A549 (cell line): Measurements from ENCODE around the gene PTPA. TPM values are rescaled to one million over a fixed set of nuclear protein-coding genes. Genes with fewer than 3 reads are reported as not detected.

ENCODE experiments used
- ATOH8 ChIP-seq: fragments of 250-450 bp; sonication (Bioruptor Pico); IDR thresholded peaks from 2 replicates; pipeline ENCODE4 v1.5.0; 2020; ENCODE audit warnings: low read depth, mild to moderate bottlenecking, moderate library complexity
- BHLHE40 ChIP-seq: IDR thresholded peaks from 2 replicates; pipeline ENCODE4 v1.6.1; 2012; ENCODE audit warnings: low read depth, low read length, inconsistent platforms
- CBX2 ChIP-seq: fragments of 200-600 bp; sonication (generic); IDR thresholded peaks from 2 replicates; pipeline ENCODE4 v1.6.1; 2016; ENCODE audit warnings: low read depth, mild to moderate bottlenecking, borderline replicate concordance
- CBX8 ChIP-seq: fragments of 200-600 bp; sonication (generic); IDR thresholded peaks from 2 replicates; pipeline ENCODE4 v1.6.1; 2016
- CEBPB ChIP-seq, 2 experiments: fragments of >200 bp in 1 of 2; sonication (Bioruptor Twin) in 1 of 2; formaldehyde crosslinking in 1 of 2; IDR thresholded peaks; 2 replicates each; pipeline ENCODE4 v1.6.1; 2012 to 2016
- EHF ChIP-seq: fragments of 250-450 bp; sonication (Bioruptor Pico); IDR thresholded peaks from 2 replicates; pipeline ENCODE4 v1.5.0; 2020; ENCODE audit warnings: mild to moderate bottlenecking
- EHMT2 ChIP-seq: fragments of 200-600 bp; sonication (generic); IDR thresholded peaks from 2 replicates; pipeline ENCODE4 v1.6.1; 2016; ENCODE audit warnings: antibody characterized with exemption, low read depth, mild to moderate bottlenecking, moderate library complexity
- ESRRA ChIP-seq: fragments of 150-350 bp; IDR thresholded peaks from 2 replicates; pipeline ENCODE4 v1.6.1; 2014; ENCODE audit warnings: mild to moderate bottlenecking, low read length, borderline replicate concordance
- FOSB ChIP-seq: fragments of 250-450 bp; sonication (Bioruptor Pico); IDR thresholded peaks from 2 replicates; pipeline ENCODE4 v1.5.0; 2020; ENCODE audit warnings: mild to moderate bottlenecking, moderate library complexity
- FOXS1 ChIP-seq: fragments of 250-450 bp; sonication (Bioruptor Pico); IDR thresholded peaks from 2 replicates; pipeline ENCODE4 v1.5.0; 2020; ENCODE audit warnings: mild to moderate bottlenecking, moderate library complexity
- GATA3 ChIP-seq: IDR thresholded peaks from 2 replicates; pipeline ENCODE4 v1.6.1; 2012; ENCODE audit warnings: borderline replicate concordance
- HOXB5 ChIP-seq: fragments of 250-450 bp; sonication (Bioruptor Pico); IDR thresholded peaks from 2 replicates; pipeline ENCODE4 v1.5.0; 2020; ENCODE audit warnings: mild to moderate bottlenecking, moderate library complexity
- JUN ChIP-seq, 2 experiments: fragments of >200 bp; sonication (Bioruptor Twin); formaldehyde crosslinking; IDR thresholded peaks; 2 replicates in 1 of 2; 3 replicates in 1 of 2; pipeline ENCODE4 v1.6.1; 2016 to 2017
- KDM5A ChIP-seq: fragments of 200-600 bp; sonication (generic); IDR thresholded peaks from 2 replicates; pipeline ENCODE4 v1.6.1; 2016; ENCODE audit warnings: antibody characterized with exemption, mild to moderate bottlenecking
- MAFK ChIP-seq: fragments of 450-650 bp; IDR thresholded peaks from 2 replicates; pipeline ENCODE4 v1.6.1; 2014; ENCODE audit not compliant: partially characterized antibody
- MAX ChIP-seq: IDR thresholded peaks from 2 replicates; pipeline ENCODE4 v1.6.1; 2012
- MAZ ChIP-seq: fragments of 150-350 bp; IDR thresholded peaks from 2 replicates; pipeline ENCODE4 v1.6.1; 2014; ENCODE audit warnings: antibody characterized with exemption, low read depth, low read length, borderline replicate concordance
- NFE2L2 ChIP-seq: fragments of 150-350 bp; conservative IDR thresholded peaks from 2 replicates; pipeline ENCODE4 v1.6.1; 2014; ENCODE audit warnings: low read length
- POLR2A ChIP-seq: IDR thresholded peaks from 2 replicates; pipeline ENCODE4 v1.6.1; 2012; ENCODE audit warnings: mild to moderate bottlenecking, low read length
- POLR2AphosphoS2 ChIP-seq: conservative IDR thresholded peaks from 2 replicates; pipeline ENCODE4 v1.6.1; 2012; ENCODE audit warnings: low read length, improper control_type of control experiment, inconsistent platforms
- RAD21 ChIP-seq, 2 experiments: fragments of >200 bp in 1 of 2; sonication (Bioruptor Twin) in 1 of 2; formaldehyde crosslinking in 1 of 2; IDR thresholded peaks in 1 of 2; conservative IDR thresholded peaks in 1 of 2; 2 replicates in 1 of 2; 3 replicates in 1 of 2; pipeline ENCODE4 v1.6.1; 2012 to 2018; ENCODE audit warnings: inconsistent platforms in 1 of 2
- REST ChIP-seq: fragments of 200-600 bp; sonication (generic); IDR thresholded peaks from 2 replicates; pipeline ENCODE4 v1.6.1; 2016; ENCODE audit warnings: antibody characterized with exemption, mild to moderate bottlenecking, moderate library complexity
- RNF2 ChIP-seq: fragments of 200-600 bp; sonication (generic); IDR thresholded peaks from 2 replicates; pipeline ENCODE4 v1.6.1; 2016; ENCODE audit warnings: low read depth, mild to moderate bottlenecking, antibody characterized with exemption, moderate library complexity, borderline replicate concordance
- SMC3 ChIP-seq: fragments of >200 bp; sonication (Bioruptor Twin); formaldehyde crosslinking; IDR thresholded peaks from 3 replicates; pipeline ENCODE4 v1.6.1; 2018; ENCODE audit warnings: inconsistent platforms
- TFCP2L1 ChIP-seq: fragments of 250-450 bp; sonication (Bioruptor Pico); IDR thresholded peaks from 2 replicates; pipeline ENCODE4 v1.5.0; 2021; ENCODE audit warnings: mild to moderate bottlenecking
- ZNF302 ChIP-seq: fragments of 250-450 bp; sonication (Bioruptor Pico); IDR thresholded peaks from 2 replicates; pipeline ENCODE4 v1.9.0; 2021; ENCODE audit warnings: inconsistent platforms, mild to moderate bottlenecking, moderate library complexity
- polyA plus RNA-seq, 4 experiments: library from polyadenylated mRNA; depleted of rRNA in 3 of 4; stranded (reverse); fragments of >200 nt; fragmentation: RNase III in 1 of 4; extraction: RNeasy Plus Mini Kit Qiagen cat#74134 plus additional on column Dnase treatment in 1 of 4; gene quantifications; 2 replicates in 3 of 4; 3 replicates in 1 of 4; pipeline ENCODE4 v1.2.3, GENCODE V29; 2011 to 2017
- TF ChIP-seq, protein P1 (sequence below): fragments of >200 bp; sonication (Bioruptor Twin); formaldehyde crosslinking; IDR thresholded peaks from 2 replicates; pipeline ENCODE4 v1.6.1; 2016
- TF ChIP-seq, protein P2 (sequence below): fragments of >200 bp; sonication (Bioruptor Twin); formaldehyde crosslinking; IDR thresholded peaks from 3 replicates; pipeline ENCODE4 v1.6.1; 2016
- TF ChIP-seq, protein P3 (sequence below): fragments of 250-450 bp; sonication (Bioruptor Pico); IDR thresholded peaks from 2 replicates; pipeline ENCODE4 v1.5.0; 2021; ENCODE audit warnings: mild to moderate bottlenecking, moderate library complexity, borderline replicate concordance
- TF ChIP-seq, protein P4 (sequence below): fragments of 150-350 bp; IDR thresholded peaks from 2 replicates; pipeline ENCODE4 v1.6.1; 2014; ENCODE audit warnings: low read depth, mild to moderate bottlenecking, low read length
- TF ChIP-seq, protein P5 (sequence below): fragments of >200 bp; sonication (Bioruptor Twin); formaldehyde crosslinking; IDR thresholded peaks from 3 replicates; pipeline ENCODE4 v1.5.1; 2016

PTPA gene
- polyA plus RNA-seq, 2 of the 4 experiments (the other 2 are of a cell fraction), result 140 to 161 TPM

DNA sequence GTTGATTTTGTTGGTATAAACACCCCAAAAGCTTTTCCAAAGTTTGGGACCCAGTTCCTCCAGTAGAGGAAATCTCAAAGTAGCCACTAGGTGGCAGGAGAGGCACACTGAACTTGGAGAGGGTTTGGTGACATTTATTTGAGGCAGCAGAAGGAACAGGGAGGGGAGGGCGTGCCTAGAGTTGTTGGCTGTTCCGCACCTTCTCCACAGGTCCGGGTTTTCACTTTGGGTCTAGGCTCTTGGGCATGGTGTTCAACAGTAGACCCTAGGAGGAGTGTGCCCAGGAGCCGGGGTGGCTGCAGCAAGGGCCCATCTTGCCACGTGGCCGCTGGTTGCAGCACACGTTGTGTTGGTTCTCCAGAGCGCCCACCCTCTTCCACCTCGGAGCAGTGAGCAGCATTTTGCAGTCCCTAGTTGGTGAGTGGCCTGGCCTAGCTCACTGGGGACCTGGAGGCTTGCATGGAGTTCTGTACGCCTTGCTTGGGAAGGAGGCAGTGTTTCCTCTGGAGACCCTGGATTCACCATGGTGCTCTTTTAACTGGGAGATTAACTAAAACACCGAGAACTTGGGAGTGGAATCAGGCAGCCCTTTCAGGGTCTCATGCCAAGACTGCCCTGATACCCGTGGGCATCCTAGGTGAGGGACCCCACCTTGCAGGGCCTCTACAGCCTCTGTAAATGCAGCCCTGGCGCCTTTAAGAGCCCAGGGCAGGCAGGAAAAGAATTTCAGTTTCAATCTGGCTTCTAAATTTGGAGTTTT, 28.2 kb downstream of the PTPA start (continued):
- peak; percentile 95 for TF ChIP-seq MAX
- no peak for TF ChIP-seq RNF2
- no peak; a peak in 1 of 5 replicates for TF ChIP-seq JUN (IDR thresholded peaks at IDR 0.05)
- TF ChIP-seq, protein P1, sequence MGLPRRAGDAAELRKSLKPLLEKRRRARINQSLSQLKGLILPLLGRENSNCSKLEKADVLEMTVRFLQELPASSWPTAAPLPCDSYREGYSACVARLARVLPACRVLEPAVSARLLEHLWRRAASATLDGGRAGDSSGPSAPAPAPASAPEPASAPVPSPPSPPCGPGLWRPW, result no peak
- TF ChIP-seq RAD21 (conservative IDR thresholded peaks at IDR 0.05 in 1 of 2, IDR thresholded peaks at IDR 0.05 in 1 of 2), result peak; percentile 97
- 0 out of 2 replicates have a peak, but pooled peaks have one; percentile 43 for TF ChIP-seq HOXB5
- TF ChIP-seq ESRRA, result no peak
- TF ChIP-seq, protein P2, sequence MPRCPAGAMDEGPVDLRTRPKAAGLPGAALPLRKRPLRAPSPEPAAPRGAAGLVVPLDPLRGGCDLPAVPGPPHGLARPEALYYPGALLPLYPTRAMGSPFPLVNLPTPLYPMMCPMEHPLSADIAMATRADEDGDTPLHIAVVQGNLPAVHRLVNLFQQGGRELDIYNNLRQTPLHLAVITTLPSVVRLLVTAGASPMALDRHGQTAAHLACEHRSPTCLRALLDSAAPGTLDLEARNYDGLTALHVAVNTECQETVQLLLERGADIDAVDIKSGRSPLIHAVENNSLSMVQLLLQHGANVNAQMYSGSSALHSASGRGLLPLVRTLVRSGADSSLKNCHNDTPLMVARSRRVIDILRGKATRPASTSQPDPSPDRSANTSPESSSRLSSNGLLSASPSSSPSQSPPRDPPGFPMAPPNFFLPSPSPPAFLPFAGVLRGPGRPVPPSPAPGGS, result no peak
- no peak for TF ChIP-seq EHF (CRISPR knock-in tag)
- TF ChIP-seq KDM5A, result no peak
- no peak; the same call in 1 of the 2 replicates for TF ChIP-seq GATA3
- TF ChIP-seq REST, result no peak
- TF ChIP-seq CEBPB (IDR thresholded peaks at IDR 0.05), result no peak
- no peak for TF ChIP-seq NFE2L2
- TF ChIP-seq POLR2A, result no peak
- no peak for TF ChIP-seq MAZ
- no peak for TF ChIP-seq FOXS1 (CRISPR knock-in tag)
- TF ChIP-seq, protein P3, sequence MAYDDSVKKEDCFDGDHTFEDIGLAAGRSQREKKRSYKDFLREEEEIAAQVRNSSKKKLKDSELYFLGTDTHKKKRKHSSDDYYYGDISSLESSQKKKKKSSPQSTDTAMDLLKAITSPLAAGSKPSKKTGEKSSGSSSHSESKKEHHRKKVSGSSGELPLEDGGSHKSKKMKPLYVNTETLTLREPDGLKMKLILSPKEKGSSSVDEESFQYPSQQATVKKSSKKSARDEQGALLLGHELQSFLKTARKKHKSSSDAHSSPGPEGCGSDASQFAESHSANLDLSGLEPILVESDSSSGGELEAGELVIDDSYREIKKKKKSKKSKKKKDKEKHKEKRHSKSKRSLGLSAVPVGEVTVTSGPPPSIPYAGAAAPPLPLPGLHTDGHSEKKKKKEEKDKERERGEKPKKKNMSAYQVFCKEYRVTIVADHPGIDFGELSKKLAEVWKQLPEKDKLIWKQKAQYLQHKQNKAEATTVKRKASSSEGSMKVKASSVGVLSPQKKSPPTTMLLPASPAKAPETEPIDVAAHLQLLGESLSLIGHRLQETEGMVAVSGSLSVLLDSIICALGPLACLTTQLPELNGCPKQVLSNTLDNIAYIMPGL (CRISPR knock-in tag), result no peak
- TF ChIP-seq, protein P4, sequence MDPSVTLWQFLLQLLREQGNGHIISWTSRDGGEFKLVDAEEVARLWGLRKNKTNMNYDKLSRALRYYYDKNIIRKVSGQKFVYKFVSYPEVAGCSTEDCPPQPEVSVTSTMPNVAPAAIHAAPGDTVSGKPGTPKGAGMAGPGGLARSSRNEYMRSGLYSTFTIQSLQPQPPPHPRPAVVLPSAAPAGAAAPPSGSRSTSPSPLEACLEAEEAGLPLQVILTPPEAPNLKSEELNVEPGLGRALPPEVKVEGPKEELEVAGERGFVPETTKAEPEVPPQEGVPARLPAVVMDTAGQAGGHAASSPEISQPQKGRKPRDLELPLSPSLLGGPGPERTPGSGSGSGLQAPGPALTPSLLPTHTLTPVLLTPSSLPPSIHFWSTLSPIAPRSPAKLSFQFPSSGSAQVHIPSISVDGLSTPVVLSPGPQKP, result no peak
- TF ChIP-seq CBX2, result no peak
- TF ChIP-seq TFCP2L1 (CRISPR knock-in tag), result no peak
- TF ChIP-seq BHLHE40, result no peak
- TF ChIP-seq MAFK, result no peak
- TF ChIP-seq POLR2AphosphoS2, result no peak
- no peak for TF ChIP-seq FOSB (CRISPR knock-in tag)
- no peak for TF ChIP-seq ATOH8 (CRISPR knock-in tag)
- no peak for TF ChIP-seq CBX8
- TF ChIP-seq ZNF302 (CRISPR knock-in tag), result no peak; the same call in 1 of the 2 replicates
- TF ChIP-seq SMC3, result peak; percentile 90
- TF ChIP-seq, protein P5, sequence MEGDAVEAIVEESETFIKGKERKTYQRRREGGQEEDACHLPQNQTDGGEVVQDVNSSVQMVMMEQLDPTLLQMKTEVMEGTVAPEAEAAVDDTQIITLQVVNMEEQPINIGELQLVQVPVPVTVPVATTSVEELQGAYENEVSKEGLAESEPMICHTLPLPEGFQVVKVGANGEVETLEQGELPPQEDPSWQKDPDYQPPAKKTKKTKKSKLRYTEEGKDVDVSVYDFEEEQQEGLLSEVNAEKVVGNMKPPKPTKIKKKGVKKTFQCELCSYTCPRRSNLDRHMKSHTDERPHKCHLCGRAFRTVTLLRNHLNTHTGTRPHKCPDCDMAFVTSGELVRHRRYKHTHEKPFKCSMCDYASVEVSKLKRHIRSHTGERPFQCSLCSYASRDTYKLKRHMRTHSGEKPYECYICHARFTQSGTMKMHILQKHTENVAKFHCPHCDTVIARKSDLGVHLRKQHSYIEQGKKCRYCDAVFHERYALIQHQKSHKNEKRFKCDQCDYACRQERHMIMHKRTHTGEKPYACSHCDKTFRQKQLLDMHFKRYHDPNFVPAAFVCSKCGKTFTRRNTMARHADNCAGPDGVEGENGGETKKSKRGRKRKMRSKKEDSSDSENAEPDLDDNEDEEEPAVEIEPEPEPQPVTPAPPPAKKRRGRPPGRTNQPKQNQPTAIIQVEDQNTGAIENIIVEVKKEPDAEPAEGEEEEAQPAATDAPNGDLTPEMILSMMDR, result peak; percentile 95
- no peak for TF ChIP-seq EHMT2
